GM21723 (cell line): ENCODE measurements around the gene PPP1CB.
"Not testable (repeated sequence)": the region's sequence is repeated elsewhere in the genome, so short reads cannot be mapped to it uniquely, and the experiment has no call there.

Experiments
- ATAC-seq: cut with Tn5 transposase; IDR thresholded peaks from one replicate; pipeline ENCODE4 v1.9.1; 2021; ENCODE audit warnings: mild to moderate bottlenecking, moderate library complexity; ENCODE audit not compliant: unreplicated experiment

Gene PPP1CB

GRCh38 chr2:28772351-28772750 lies 20.7 kb downstream of the PPP1CB start:
- no peak for ATAC-seq

GRCh38 chr2:28776471-28776870 lies 24.8 kb downstream of the PPP1CB start:
- ATAC-seq: no peak

- ATAC-seq: no peak
Measured at GRCh38 chr2:28778392-28778791, 26.8 kb downstream of the PPP1CB start.

- ATAC-seq: no peak
Measured at GRCh38 chr2:28779001-28779400, 27.4 kb downstream of the PPP1CB start.

GRCh38 chr2:28780496-28780895 lies 28.9 kb downstream of the PPP1CB start:
- no peak for ATAC-seq

GRCh38 chr2:28782423-28782822 lies 30.8 kb downstream of the PPP1CB start:
- ATAC-seq: no peak

GRCh38 chr2:28784570-28784969 lies 32.9 kb downstream of the PPP1CB start:
- ATAC-seq: not testable (repeated sequence)

GRCh38 chr2:28796620-28797019 lies 45.0 kb downstream of the PPP1CB start:
- ATAC-seq: no peak

GRCh38 chr2:28801726-28802125 lies 50.1 kb downstream of the PPP1CB start:
- ATAC-seq: no peak

- ATAC-seq: no peak
Measured at GRCh38 chr2:28802975-28803429, 51.4 kb downstream of the PPP1CB start.

GRCh38 chr2:28809927-28810326 lies 58.3 kb downstream of the PPP1CB start:
- ATAC-seq: no peak

GRCh38 chr2:28810384-28811285 lies 59.0 kb downstream of the PPP1CB start, which contains the start of gene SPDYA:
Gene SPDYA (plus strand): TSS chr2:28810834. CDS start chr2:28816015, 5,181 bp downstream.
- peak; percentile 80 for ATAC-seq

GRCh38 chr2:28818053-28818452 lies 66.4 kb downstream of the PPP1CB start:
- no peak for ATAC-seq

- no peak for ATAC-seq
Measured at GRCh38 chr2:28821295-28821958, 69.8 kb downstream of the PPP1CB start.

GRCh38 chr2:28822036-28822435 lies 70.4 kb downstream of the PPP1CB start:
- no peak for ATAC-seq

GRCh38 chr2:28824207-28824606 lies 72.6 kb downstream of the PPP1CB start:
- no peak for ATAC-seq

- no peak for ATAC-seq
Measured at GRCh38 chr2:28824870-28825269, 73.2 kb downstream of the PPP1CB start.

- ATAC-seq: no peak
Measured at GRCh38 chr2:28828382-28828781, 76.8 kb downstream of the PPP1CB start.

GRCh38 chr2:28833740-28834470 lies 82.3 kb downstream of the PPP1CB start:
- no peak for ATAC-seq

- no peak for ATAC-seq
Measured at GRCh38 chr2:28835781-28836180, 84.2 kb downstream of the PPP1CB start.

- ATAC-seq: no peak
Measured at GRCh38 chr2:28838971-28839370, 87.3 kb downstream of the PPP1CB start.
